D721Med (cell line): ENCODE data around the gene TFB2M.
"Not testable (repeated sequence)": the region's sequence is repeated elsewhere in the genome, so short reads cannot be mapped to it uniquely, and the experiment has no call there.

Experiments
- DNase-seq: peaks from one replicate; pipeline ENCODE4 v3.0.0; 2011; ENCODE audit warnings: low spot score; ENCODE audit not compliant: insufficient read length
- FAIRE-seq: peaks from 2 replicates; lab custom pipeline; 2011; peaks lifted over from hg19 to GRCh38; lab: Jason Lieb, UNC
- CTCF ChIP-seq: IDR thresholded peaks from 2 replicates; pipeline ENCODE4 v1.5.1; 2012; ENCODE audit warnings: mild to moderate bottlenecking, control low read depth; ENCODE audit not compliant: insufficient read depth; ENCODE audit errors: missing control alignments

Gene TFB2M

GRCh38 chr1:246566813-246567645, 968 bp upstream of the TFB2M start:
- DNase-seq: no peak
- FAIRE-seq: peak; percentile 44

GRCh38 chr1:246565751-246566127, 322 bp downstream of the TFB2M start:
- FAIRE-seq: no peak

More at GRCh38 chr1:246566813-246567645, 968 bp upstream of the TFB2M start:
- peak; percentile 4 for TF ChIP-seq CTCF

GRCh38 chr1:246564839-246565750, 966 bp downstream of the TFB2M start:
- FAIRE-seq (peak; percentile 61), DNase-seq (no peak)
- TF ChIP-seq CTCF: no peak

More at GRCh38 chr1:246565751-246566127, 322 bp downstream of the TFB2M start:
- no peak for TF ChIP-seq CTCF
- DNase-seq: no peak

- FAIRE-seq: peak; percentile 76
- DNase-seq: not testable (repeated sequence)
Measured at GRCh38 chr1:246560833-246561232, 5.2 kb downstream of the TFB2M start.

- peak; percentile 53 for FAIRE-seq
- TF ChIP-seq CTCF: no peak
Measured at GRCh38 chr1:246559310-246559709, 6.8 kb downstream of the TFB2M start.

GRCh38 chr1:246558041-246558440, 8.0 kb downstream of the TFB2M start:
- TF ChIP-seq CTCF: no peak
- FAIRE-seq (no peak), DNase-seq (no peak)

More at GRCh38 chr1:246559310-246559709, 6.8 kb downstream of the TFB2M start:
- DNase-seq: no peak

GRCh38 chr1:246554201-246554600, 11.9 kb downstream of the TFB2M start:
- DNase-seq: no peak
- no peak for TF ChIP-seq CTCF
- FAIRE-seq: no peak
